G401 (cell line): ENCODE measurements around the gene DOCK1. TPM values are rescaled to one million over a fixed set of nuclear protein-coding genes. Genes with fewer than 3 reads are reported as not detected.

Source experiments
- DNase-seq: peaks from one replicate; pipeline ENCODE4 v3.0.0-alpha.2; 2015; ENCODE audit warnings: low spot score
- in situ Hi-C: cut with HindIII; loops from 2 replicates; pipeline ENCODE4 v1.10.0; 2016; ENCODE audit warnings: low sequenced_read_pairs, mixed read lengths
- total RNA-seq: library from RNA; depleted of rRNA; stranded (reverse); fragments of >200 nt; shearing (Covaris generic); gene quantifications from 2 replicates; pipeline ENCODE4 v1.2.3, GENCODE V29; 2014

The DOCK1 gene
- total RNA-seq, 1 experiment from 2014 or later = 36.6 TPM

GRCh38 chr10:127090138-127090537 lies 184.9 kb downstream of the DOCK1 start:
- in situ Hi-C loops = no loop called here
- no peak for DNase-seq

GRCh38 chr10:127091354-127091753 lies 186.1 kb downstream of the DOCK1 start:
- in situ Hi-C loops = no loop called here
- no peak for DNase-seq

GRCh38 chr10:127092916-127093315 lies 187.7 kb downstream of the DOCK1 start:
- in situ Hi-C loops = no loop called here
- DNase-seq = no peak

GRCh38 chr10:127094984-127095383 lies 189.8 kb downstream of the DOCK1 start:
- in situ Hi-C loops = no loop called here
- DNase-seq = no peak

- in situ Hi-C loops = no loop called here
- DNase-seq = no peak
These were observed 195.9 kb downstream of the DOCK1 start for GRCh38 chr10:127100983-127101615.

GRCh38 chr10:127102176-127102575 lies 196.9 kb downstream of the DOCK1 start:
- DNase-seq = no peak
- in situ Hi-C loops = no loop called here

GRCh38 chr10:127115100-127115499 lies 209.9 kb downstream of the DOCK1 start:
- in situ Hi-C loops = no loop called here

GRCh38 chr10:127117125-127117524 lies 211.9 kb downstream of the DOCK1 start:
- in situ Hi-C loops = no loop called here
- no peak for DNase-seq

More at GRCh38 chr10:127115100-127115499, 209.9 kb downstream of the DOCK1 start:
- no peak for DNase-seq

- in situ Hi-C loops = no loop called here
- no peak for DNase-seq
These were observed 212.8 kb downstream of the DOCK1 start for GRCh38 chr10:127118034-127118433.

GRCh38 chr10:127119936-127120335 lies 214.7 kb downstream of the DOCK1 start:
- in situ Hi-C loops = no loop called here
- no peak for DNase-seq

- in situ Hi-C loops = no loop called here
- DNase-seq = no peak
These were observed 217.6 kb downstream of the DOCK1 start for GRCh38 chr10:127122831-127123230.

GRCh38 chr10:127123626-127124025 lies 218.4 kb downstream of the DOCK1 start:
- in situ Hi-C loops = no loop called here
- no peak for DNase-seq

- peak; percentile 37 for DNase-seq
- in situ Hi-C loops = no loop called here
These were observed 220.1 kb downstream of the DOCK1 start for GRCh38 chr10:127125331-127125730.

- in situ Hi-C loops = no loop called here
- no peak for DNase-seq
These were observed 222.6 kb downstream of the DOCK1 start for GRCh38 chr10:127127822-127128221.

GRCh38 chr10:127129104-127129503 lies 223.9 kb downstream of the DOCK1 start:
- no peak for DNase-seq
- in situ Hi-C loops = no loop called here

GRCh38 chr10:127132451-127132850 lies 227.2 kb downstream of the DOCK1 start:
- no peak for DNase-seq
- in situ Hi-C loops = no loop called here

GRCh38 chr10:127133225-127133624 lies 228.0 kb downstream of the DOCK1 start:
- in situ Hi-C loops = no loop called here
- DNase-seq = no peak

- no peak for DNase-seq
- in situ Hi-C loops = no loop called here
These were observed 228.7 kb downstream of the DOCK1 start for GRCh38 chr10:127133672-127134500.

GRCh38 chr10:127135844-127136577 lies 230.8 kb downstream of the DOCK1 start:
- in situ Hi-C loops = no loop called here
- DNase-seq = no peak

- DNase-seq = no peak
- in situ Hi-C loops = no loop called here
These were observed 232.2 kb downstream of the DOCK1 start for GRCh38 chr10:127137391-127137790.
